ENCODE results near the gene SNRPA1. TPM values are rescaled to one million over a fixed set of nuclear protein-coding genes. Genes with fewer than 3 reads are reported as not detected.

The SNRPA1 gene
- total RNA-seq, 1 experiment from 2014 or later = 32.3 TPM

- Histone ChIP-seq H3K36me3 (replicated peaks; ENCODE audit: control insufficient read depth, insufficient read depth, low read length) (peaks cover 9% of the 10 kb centered on the region), H3K27me3 (ENCODE audit: control insufficient read depth, insufficient read depth, low read length) (no peaks in the 10 kb centered on the region), H3K4me3 (ENCODE audit: insufficient read depth, low read depth, low read length) (no peak overlapping the region)
- DNase-seq = peak; percentile 41
Observed at GRCh38 chr15:101232677-101233076, 62.4 kb downstream of the SNRPA1 start.

Other genes with a start within 250 kb of the SNRPA1 start
- 45.8 and 64.9 TPM in 2 replicates for gene CHSY1, start 43.2 kb downstream of the SNRPA1 start, total RNA-seq (2014; rRNA removed; shearing (Covaris generic))
- 52.2 and 55.5 TPM in 2 replicates for gene SELENOS, start 17.8 kb downstream of the SNRPA1 start, total RNA-seq (2014; rRNA removed; shearing (Covaris generic))
- gene PCSK6, start 194.5 kb upstream of the SNRPA1 start, total RNA-seq (2014; rRNA removed; shearing (Covaris generic)) = 3.9 and 4.7 TPM in 2 replicates